ENCODE measurements around the gene RARRES2.
"Not testable (repeated sequence)": the region's sequence is repeated elsewhere in the genome, so short reads cannot be mapped to it uniquely, and the experiment has no call there.

RARRES2 gene

DNA sequence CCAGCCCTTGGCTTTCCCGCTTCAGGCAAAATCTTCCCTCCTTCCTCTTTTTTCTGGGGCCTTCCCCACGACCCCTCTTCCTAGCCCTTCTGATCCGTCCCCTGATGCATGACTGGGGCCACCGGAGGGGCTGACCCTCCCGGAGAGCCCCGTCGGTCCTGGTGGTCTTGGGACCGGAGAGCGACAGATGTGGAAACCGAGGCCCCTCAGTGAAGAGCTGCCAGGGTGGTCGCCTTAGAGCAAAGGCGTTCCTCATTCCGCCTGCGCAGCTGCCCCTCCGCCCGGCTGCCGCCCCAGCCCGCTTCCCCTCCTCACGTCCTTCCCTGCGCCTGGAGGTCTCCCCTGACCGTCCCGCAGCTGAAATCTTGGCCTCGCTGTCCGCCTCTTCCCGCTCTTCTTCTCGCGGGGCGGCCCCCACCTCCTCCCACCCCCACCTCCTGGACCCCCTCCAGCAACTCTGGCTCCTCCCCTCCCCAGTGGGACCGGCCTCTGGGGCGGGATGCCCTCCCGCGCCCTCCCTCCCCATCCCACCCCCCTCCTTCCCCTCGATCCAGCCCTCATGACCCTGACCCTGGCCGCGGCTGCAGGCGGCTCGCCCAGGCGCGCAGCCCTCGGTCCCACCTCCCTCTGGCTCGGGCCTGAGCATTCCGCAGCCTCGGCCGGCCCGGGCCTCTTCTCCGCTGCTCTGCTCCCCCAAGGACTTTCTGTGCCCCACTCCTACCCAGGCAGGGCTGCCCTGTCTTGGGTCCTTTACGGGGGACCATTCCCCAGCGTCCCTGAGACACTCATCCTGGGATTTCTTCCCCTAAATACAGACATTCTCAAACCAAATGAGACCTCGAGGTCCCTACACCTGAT is at the start of gene RARRES2:
Gene RARRES2 (minus strand): TSS at position 367 of the 858 bp plus-strand sequence. CDS start 1,020 bp downstream, outside the sequence.
- no peak for DNase-seq

DNA sequence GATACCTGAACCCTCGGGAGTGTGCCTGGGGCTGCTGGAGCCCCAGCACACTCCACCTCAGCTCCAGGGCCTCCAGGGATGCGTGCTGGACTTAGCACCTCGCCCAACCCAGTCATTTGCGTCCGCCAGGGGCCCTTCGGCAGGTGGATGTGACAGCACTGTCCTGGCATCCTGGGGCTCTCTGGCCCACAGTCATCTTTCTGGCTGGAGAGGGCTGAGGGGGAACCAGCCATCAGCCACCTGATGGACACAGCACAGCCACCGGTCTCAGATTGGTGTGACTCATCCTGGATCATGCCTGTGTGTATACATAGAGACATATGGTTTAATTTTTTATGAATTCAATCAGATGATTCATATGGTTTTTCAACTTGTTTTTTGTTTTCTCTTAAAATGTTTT is 48.8 kb upstream of the RARRES2 start:
- no peak for DNase-seq

DNA sequence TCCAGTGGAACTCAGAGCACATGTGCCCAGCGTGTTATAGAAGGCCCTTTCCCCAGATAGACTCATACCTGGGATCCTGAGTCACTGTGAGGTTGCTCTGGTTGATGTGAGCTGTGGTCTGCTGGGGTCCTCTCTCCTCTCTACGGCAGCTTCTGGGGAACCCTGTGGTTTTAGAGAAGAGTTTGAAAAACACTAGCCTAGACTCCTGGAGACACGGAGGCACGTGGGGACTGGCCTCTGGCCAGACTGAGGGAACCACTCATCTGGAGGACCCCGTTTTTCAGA is 48.0 kb upstream of the RARRES2 start:
- no peak for DNase-seq

DNA sequence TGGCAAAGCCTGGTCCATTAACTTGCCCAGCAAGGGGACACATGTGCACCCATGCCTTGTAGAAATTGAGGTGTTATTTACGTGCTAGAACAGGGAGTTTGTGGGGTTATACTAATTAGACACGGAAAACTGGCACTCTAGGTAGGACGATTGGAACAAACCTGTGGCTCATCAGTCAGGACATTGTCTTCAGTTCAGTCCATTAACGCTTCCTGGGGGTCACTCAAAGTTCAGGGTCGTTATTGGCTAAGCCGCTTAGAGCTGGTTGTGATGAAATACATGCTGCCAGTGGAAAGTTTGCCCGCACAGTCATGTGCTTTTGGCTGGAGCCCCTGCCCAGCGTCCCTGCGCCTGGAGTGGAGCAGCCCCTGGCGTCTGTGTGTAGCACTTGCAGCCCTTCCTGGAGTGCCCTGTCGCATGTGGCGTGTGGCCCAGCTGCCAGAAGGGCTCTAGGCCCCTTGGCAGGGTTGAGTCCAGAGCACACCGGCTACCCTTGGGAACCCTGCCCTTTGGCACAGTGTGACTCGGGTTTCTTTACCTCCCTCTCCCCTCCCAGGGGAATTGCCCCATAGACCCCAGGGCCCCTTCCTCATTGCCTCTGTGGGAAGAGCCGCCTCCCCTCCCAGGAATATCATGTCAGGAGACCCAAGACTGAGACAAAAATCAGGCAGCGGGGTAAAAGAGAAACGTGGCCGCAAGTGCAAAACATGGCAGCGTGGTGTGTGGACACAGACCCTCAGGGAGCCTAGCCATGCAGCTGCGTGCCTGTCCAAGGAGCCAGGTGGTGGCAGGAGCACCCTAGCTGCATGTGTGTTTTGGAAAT is 47.5 kb upstream of the RARRES2 start:
- DNase-seq, result no peak

DNA sequence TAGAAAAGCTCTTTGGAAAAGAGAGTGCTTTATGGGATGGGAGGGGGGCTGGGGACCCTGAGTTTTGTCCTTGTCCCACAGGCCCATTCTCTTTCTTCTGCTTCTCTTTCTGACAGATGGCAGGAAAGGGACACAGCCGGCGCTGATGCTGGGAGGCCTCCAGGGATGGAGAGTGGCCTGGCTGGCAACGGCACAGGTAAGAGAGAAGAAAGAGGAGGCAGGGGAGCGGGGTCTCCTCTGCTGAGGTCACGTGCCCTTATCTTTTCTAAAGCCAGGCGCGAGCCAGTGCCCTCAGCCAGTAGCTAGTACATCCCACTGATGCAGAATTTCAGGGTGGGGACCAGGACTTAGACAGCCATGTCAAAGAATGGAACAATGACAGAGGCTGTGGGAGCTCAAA is 46.9 kb upstream of the RARRES2 start:
- DNase-seq, result no peak

DNA sequence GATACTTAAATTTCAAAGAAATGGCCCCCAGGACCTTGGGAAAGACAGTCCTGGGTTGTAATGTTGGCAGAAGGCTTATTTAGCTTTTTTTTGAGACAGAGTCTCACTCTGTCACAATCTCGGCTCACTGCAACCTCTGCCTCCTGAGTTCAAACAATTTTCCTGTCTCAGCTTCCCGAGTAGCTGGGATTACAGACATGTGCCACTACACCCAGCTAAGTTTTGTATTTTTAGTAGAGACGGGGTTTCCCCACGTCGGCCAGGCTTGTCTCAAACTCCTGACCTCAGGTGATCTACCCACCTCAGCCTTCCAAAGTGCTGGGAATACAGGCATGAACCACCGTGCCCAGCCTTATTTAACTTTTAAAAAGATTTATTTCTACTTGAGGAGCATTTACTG is 44.5 kb upstream of the RARRES2 start:
- not testable (repeated sequence) for DNase-seq

DNA sequence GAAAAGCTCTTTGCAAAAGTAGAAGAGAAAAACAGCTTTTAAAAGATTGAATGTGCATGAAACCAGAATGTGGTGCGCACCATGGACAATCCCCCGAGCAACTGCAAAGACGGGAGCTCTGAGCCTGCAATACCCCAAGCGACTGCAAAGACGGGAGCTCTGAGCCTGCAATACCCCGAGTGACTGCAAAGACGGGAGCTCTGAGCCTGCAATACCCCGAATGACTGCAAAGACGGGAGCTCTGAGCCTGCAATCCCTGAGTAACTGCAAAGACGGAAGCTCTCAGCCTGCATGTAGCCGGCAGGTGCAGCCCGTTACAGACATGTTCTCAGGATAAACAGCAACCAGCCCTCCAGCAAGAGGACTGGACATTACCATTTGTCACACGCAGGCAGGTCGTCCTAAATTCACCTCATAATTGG is 43.9 kb upstream of the RARRES2 start:
- peak; percentile 23 for DNase-seq

DNA sequence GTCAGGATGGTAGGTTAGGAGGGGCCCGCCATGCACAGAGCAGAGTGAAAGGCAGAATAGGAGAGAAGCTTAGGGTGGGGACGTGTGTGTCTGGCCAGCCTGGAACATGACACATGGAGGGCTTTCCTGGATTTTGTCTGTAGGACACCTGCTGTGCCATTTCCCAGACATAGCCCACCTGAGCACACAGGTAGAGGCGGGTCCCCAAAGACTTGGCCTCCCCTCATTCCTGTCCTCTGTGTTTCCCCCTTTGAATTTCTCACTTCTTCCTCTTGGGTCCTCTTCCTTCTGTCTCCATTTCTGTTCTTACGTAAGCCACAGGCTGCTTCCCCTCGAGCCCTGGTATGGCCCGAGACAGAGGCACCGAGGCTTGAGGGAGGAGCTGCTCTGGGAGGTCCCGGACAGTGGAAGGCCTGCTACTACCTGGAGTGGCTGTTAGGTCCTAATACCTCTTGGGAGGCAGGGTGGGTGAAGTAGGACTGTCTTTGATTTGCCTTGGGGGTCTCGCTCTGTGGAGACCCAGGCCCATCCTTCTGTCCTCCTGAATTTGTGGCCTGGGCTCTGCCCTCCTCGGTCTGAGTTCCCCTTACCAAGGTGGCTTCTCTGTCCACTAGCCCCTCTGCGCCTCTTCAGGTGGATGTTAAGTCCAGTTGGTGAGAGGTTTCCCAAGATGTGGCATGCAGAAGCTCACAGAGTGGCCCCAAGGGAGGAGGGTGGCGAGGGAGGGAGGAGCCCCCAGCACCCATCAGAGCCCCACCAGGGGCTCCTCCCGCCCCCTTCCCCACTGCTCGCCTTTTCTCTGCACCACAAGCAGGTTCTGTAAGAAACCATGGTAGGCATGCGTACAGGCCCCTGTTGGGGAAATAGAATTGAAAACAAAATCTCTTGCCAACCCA is 43.2 kb upstream of the RARRES2 start:
- DNase-seq, result no peak

DNA sequence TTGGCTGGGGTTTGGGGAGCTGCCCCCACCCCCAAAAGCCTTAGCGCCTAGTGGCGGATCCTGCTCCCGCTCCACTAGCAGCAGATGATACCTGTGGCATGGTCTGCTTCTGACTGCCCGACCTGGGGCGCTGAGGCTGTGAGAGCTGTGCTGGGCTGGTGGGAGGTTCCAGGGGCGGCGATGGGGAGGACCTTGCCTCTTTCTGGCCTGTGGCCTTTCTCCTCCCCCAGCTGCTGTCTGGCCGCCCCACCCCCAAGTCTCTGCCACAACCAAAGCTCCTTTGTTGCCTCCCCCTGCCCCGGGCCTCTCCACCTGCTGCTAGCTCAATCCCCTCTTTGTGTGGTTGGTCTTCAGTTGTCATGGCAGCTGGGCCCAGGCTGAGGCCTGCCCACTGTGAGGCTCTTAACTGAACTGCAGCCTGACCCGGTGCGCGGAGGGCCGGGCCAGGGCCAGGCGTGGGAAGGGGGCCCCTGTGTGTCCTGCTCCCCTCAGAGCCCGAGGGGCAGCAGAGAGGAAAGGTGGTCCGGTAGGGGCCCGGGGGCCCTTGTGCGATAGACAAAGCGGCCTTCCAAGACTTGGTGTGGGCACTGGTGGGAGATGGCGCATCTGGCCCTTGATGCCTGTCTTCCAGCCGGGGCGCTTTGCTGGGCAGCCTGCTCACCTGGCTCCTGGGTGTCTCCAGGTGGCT is 42.4 kb upstream of the RARRES2 start:
- DNase-seq, result peak; percentile 95

DNA sequence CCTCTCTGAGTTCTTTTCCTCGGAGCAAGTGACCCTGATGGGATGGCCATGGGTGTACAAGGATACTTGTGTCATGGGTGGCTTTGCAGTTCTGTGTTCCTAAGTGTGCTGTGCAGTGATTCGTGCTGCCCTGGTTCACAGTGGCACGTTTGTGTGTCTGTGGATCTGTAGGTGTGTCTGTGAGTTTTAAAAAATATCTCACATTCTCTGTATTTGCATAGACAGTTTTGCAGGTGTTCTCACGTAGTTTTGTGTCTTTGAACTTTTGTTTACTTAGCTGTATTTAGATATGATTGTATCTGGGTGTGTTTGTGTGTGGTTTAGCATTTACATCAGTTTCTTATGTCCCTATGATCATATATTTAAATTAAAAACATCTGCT is 41.4 kb upstream of the RARRES2 start:
- no peak for DNase-seq

DNA sequence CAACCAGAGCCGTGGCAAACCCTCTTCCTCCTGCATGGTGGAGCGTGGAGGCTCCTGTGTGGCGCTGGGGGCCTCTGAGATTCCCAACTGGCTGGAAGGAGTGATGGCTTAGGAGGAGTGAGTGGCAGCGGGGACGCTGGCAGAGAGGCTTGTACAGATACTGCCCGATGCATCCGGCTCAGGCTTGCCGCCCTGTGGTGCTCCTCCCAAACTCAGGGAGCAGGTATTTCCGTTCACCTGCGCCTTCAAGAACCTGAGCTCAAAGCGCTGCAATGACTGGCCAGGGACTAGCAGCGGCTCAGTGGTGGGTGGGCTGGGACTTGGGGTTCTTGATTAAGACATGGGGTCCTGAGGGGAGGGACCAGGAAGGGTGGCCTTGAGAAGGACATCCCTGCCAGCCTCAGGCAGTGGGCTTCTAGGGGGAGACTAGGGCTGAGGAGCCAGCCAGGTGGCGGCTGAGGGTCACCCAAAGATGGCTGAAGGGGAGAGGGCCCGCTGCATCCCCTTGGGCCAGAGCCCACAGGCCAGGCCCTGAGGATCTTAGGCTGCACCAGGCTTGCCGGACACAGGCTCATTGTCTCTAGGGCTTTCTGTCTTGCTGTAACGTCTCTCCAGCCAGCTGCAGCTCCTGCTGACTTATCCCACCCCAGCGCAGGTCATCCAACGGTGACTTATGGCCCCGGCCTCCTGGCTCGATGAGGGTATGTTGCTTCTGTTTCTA is 40.9 kb upstream of the RARRES2 start:
- no peak for DNase-seq

DNA sequence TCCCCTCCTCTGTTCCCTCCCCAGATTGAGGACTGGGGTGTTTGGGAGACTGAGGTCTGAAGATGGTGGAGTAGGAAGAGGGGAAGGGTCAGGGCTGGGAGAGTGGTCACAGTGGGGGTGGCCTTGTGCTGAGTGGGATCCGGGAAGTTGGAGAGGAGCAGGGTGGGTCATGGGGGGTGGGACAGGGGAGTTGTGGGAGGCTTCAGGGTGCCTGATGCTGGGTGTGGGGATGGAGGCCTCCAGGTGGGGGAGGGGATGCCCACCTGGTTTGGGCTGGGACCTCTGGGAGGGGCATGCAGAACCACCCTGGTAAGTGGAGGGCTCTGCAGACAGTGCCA is 40.3 kb upstream of the RARRES2 start:
- DNase-seq, result no peak

DNA sequence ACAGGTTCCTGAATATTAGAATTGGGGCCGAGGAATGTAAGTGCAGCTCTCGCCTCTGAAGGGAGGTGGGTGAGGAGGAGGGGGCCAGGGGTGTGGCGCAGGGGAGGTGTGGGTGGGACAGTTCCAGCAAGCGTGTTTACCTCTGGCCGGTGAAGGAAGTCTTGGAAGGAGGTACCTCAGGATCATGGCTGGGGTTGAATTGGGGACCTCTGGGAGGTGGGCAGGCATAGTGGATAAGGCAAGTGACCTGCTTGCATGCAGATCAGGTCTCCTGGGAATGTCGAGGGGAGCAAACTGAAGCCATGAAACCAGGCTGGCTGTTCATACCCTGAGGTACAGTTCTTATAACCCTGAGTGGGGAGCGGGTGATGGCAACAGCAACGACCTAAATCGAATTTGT is 39.7 kb upstream of the RARRES2 start:
- DNase-seq, result no peak

DNA sequence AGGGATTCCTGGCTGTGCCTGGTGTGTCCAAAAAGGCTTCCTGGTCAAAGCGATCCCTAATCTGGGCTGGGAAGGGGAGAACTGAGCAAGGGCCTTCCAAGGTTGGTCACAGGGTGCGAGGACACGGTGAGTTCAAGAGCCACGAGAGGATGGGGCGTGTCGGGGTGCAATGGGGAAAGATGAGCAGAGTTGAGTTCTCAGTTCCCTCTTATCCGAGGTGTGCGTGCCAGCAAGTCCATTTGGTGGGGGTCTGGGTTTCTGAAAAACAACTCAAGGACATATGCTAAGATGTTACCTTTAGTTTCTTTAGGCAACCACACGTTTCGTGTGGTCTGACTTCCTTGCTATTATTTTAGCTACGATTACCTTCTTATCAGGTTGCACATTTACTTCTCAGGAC is 39.0 kb upstream of the RARRES2 start:
- no peak for DNase-seq

DNA sequence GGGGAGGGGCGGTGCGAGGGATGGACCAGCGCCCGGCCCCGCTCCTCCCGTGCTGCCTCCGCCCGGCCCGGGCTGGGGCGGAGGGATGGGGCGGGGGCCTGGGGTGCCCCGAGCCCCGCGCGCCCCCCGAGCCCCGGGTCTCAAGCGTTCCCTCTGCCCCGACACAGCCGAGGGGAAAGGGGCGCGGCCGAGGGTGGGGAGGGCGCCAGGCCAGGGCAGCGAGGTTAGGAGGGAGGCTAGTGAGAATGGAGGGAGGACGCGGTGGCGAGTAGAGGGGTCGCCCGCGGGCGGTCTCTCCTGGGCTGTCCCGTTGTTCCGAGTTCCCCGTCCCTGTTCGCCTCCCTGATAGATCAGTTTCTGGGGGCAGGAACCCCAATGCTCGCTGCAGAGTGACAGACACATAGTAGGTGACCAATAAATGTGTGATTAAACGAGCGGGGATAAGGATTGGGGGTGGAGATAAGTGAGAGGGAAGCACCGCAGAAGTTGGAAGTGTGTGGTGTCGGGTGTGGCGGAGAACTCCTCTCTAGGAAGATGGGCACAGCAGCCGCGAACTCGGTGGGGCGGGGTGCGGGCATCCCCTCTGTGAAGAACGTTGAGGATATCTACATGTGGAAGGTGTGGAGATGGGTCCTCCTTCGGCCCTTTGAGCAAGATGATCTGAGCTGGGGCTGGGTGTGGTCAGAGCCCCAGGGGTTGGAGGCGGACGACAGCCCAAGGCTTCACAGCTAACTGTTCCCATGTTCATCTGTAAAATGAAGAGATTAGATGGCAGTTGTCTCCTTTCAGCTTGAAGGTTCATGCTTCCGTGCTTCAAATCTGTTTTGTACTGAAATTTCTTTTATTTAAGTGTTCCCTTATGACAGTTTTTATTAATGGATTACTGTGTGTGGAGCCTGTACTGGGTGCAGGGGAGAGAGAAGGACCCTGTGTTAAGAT is 38.3 kb upstream of the RARRES2 start:
- DNase-seq, result no peak

DNA sequence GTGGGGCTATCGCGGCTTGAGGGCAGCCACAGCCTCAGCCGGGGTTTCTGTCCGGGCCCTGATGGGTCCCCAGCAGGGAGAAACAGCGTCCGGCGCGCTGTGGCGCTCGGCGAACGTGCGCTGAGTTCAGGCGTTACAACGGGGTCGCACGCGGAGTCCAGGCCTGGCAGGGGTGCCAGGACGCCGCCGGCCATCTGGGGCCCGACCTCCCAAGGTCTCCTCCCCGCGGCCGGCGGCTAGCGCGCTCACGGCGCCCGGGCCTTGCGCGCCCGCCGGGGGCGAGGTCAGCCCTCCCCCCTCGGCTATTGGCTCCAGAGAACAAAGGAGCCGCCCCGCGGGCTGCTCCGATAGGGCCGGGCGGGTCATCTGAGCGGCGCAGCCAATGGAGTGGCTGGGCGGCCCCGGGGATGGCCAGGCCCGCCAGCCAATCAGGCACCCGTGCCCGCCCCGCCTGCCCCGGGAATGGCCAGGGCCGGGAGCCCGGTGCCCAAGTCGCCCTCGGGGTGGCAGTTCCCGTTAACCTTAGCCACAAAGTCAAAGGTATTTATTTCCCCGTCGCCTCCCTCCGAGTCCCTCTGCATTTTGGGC is 37.5 kb upstream of the RARRES2 start, which contains the start of gene ZNF775:
Gene ZNF775 (plus strand): TSS at position 478 of the 588 bp plus-strand sequence. CDS start 9,141 bp downstream, outside the sequence.
- peak; percentile 88 for DNase-seq

DNA sequence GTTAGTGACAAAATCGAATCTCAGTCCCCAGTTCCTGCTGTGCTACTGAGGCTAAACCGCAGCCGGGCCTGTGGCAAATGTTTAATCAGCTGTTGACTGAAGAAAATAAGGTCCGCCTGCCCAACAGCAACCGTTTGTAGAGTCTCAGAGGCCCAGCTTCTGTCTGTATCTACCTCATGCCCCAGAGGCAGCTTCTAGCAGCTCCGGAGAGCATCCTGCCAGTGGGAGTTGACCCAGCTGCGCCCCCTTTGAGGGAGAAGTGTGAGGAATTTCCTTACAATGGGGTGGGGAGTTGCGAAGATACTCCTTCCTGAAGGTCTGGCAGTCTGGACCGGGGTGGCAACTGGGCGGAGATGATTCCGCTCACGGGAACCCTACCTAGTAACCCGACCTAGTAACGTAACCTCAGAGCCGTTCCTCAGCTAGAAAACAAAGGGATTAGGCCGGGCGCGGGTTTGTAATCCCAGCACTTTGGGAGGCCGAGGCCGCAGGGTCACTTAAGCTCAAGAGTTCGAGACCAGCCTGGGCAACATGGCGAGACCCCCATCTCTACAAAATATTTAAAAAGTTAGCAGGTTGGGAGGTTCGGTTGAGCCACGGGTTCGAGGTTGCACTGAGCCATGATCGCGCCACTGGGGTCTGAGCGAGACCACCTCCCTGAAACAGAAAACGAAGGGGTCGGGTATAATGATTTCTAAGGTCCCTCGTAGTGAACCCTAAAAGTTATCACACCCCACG is 36.9 kb upstream of the RARRES2 start:
- DNase-seq, result peak; percentile 72

DNA sequence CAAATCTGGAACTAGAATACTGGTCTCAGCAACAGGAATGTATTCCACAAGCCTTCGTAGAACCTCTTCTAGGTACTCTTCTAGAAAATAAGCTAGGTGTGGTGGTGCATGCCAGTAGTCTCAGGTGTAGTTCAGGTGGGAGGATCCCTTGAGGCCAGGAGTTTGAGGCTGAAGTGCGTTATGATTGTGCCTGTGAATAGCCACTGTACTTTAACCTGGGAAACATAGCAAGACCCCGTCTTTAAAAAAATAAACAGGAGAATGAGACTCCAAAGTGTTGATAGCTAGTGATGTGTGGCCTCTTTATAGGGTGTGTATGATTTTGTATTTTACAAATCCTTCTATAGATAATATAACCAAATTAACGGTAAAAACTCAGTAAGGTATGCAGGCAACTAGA is 36.2 kb upstream of the RARRES2 start:
- no peak for DNase-seq

DNA sequence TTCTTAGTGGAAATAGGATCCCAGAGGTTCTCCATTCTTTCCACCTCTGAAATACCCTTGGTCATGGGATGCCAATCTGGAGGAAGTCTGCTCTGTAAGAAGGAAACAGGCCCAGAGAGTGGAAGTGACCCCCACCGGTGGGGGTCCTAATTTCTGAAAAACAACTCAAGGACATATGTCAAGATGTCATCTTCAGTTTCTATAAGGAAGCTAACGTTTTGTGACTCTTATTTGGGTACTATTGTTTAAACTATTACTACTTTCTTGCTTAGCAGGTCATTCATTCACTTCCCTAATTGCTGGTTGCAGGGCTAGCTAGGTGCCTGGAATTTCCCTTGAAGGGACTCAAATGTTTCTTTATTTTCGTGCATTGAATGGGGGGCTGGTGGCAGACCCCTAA is 35.8 kb upstream of the RARRES2 start:
- no peak for DNase-seq

DNA sequence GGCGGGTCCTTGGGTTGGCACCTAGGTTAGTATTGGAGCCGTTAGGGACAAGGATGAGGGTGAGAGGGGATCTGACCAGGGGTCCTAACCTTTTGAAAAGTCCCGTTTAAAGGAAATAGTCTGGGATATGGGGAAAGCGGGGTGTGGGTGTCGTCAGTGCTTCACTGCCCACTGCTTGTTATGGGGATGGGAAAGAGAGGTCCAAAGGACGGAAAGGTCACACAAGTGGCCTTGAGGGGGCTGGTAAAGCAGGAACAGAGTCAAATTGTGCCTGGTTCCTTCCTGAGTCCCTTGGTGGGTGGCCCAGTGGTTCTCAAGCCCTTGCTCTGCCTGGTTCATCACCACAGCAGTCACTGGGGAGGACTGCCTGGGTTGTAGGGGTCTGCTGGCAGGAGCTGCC is 35.1 kb upstream of the RARRES2 start:
- no peak for DNase-seq
